MCF 10A (cell line): Measurements from ENCODE around the gene BMP8B. TPM values are rescaled to one million over a fixed set of nuclear protein-coding genes. Genes with fewer than 3 reads are reported as not detected.

Source experiments
- BruUV-seq: library from RNA; stranded (reverse); fragments of 400-500 nt; replicated peaks from 2 replicates; lab custom pipeline; 2021; lab: Mats Ljungman, UMichigan
- CTCF ChIA-PET: fragments of 300-600 bp; sonication (Branson Sonifier 250); formaldehyde crosslinking; extraction: SDS; loops from one replicate; lab custom pipeline; 2021; ENCODE audit warnings: antibody characterized with exemption, inconsistent platforms; lab: Yijun Ruan, JAX
- POLR2A ChIA-PET: fragments of 300-600, 350-650 bp; sonication (Branson Sonifier 250); formaldehyde crosslinking; extraction: SDS; loops from one replicate; lab custom pipeline; 2020; ENCODE audit warnings: antibody characterized with exemption, inconsistent platforms; lab: Yijun Ruan, JAX
- DNase-seq: peaks from one replicate; pipeline ENCODE4 v3.0.0-alpha.2; 2018; ENCODE audit not compliant: unreplicated experiment
- H3K27ac Mint-ChIP-seq: one replicate; pipeline ENCODE4 v1.8.0; 2022; ENCODE audit warnings: mild to moderate bottlenecking, low read depth, mixed read lengths; ENCODE audit not compliant: unreplicated experiment
- H3K27me3 Mint-ChIP-seq: one replicate; pipeline ENCODE4 v1.8.0; 2022; ENCODE audit warnings: mixed read lengths; ENCODE audit not compliant: insufficient read depth, unreplicated experiment
- H3K36me3 Mint-ChIP-seq: one replicate; pipeline ENCODE4 v1.8.0; 2022; ENCODE audit warnings: mild to moderate bottlenecking, moderate library complexity, mixed read lengths; ENCODE audit not compliant: insufficient read depth, unreplicated experiment
- H3K4me1 Mint-ChIP-seq: one replicate; pipeline ENCODE4 v1.8.0; 2022; ENCODE audit warnings: mixed read lengths; ENCODE audit not compliant: insufficient read depth, unreplicated experiment
- H3K4me3 Mint-ChIP-seq: one replicate; pipeline ENCODE4 v1.8.0; 2022; ENCODE audit warnings: mild to moderate bottlenecking, moderate library complexity, mixed read lengths; ENCODE audit not compliant: unreplicated experiment
- H3K9me3 Mint-ChIP-seq: one replicate; pipeline ENCODE4 v1.8.0; 2022; ENCODE audit warnings: mixed read lengths; ENCODE audit not compliant: unreplicated experiment
- CTCF ChIP-seq: fragments of 200-600 bp; IDR thresholded peaks from one replicate; pipeline ENCODE4 v1.8.0; 2022; ENCODE audit warnings: antibody characterized with exemption, mild to moderate bottlenecking; ENCODE audit not compliant: unreplicated experiment
- intact Hi-C: fragments of 100-400 bp; cut with micrococcal nuclease; formaldehyde crosslinking; loops from 2 replicates; pipeline ENCODE4 v1.14.1; 2022
- total RNA-seq: library from RNA; stranded (reverse); gene quantifications from 2 replicates; pipeline ENCODE4 v1.2.3, GENCODE V29; 2022

The BMP8B gene
- total RNA-seq, 1 experiment from 2014 or later = 0.21 TPM

GRCh38 chr1:39732730-39733129 is 55.9 kb downstream of the BMP8B start:
- intact Hi-C loops = no loop called here
- DNase-seq = no peak
- no peak for TF ChIP-seq CTCF
- no TSS peak for BruUV-seq
- Mint-ChIP-seq H3K4me1 (peaks cover 8% of the 10 kb centered on the region), H3K36me3 (no peaks in the 10 kb centered on the region), H3K9me3 (no peaks in the 10 kb centered on the region), H3K27ac (no peak overlapping the region), H3K27me3 (peaks cover 59% of the 10 kb centered on the region), H3K4me3 (no peak overlapping the region)
- POLR2A ChIA-PET = interaction anchor here (0.6 kb wide), 1 partner anchor 295 kb away, joined by 3 read pairs; no protein-coding TSS in a partner anchor
- CTCF ChIA-PET = no interaction called here

GRCh38 chr1:39729842-39730241 is 58.8 kb downstream of the BMP8B start:
- ChIA-PET CTCF (interaction anchor here (1.1 kb wide), 1 partner anchor 10 kb away, joined by 6 read pairs; no protein-coding TSS in a partner anchor), POLR2A (interaction anchor here (1.2 kb wide), 1 partner anchor 9 kb away, joined by 3 read pairs; the partner anchor contains the start of gene PPIE)
- no peak for TF ChIP-seq CTCF
- intact Hi-C loops = loop anchor here (10.0 kb wide), 1 partner anchor 75 kb away; no protein-coding TSS in a partner anchor
- Mint-ChIP-seq H3K36me3 (no peaks in the 10 kb centered on the region), H3K9me3 (no peaks in the 10 kb centered on the region), H3K27me3 (peaks cover 82% of the 10 kb centered on the region), H3K4me1 (peaks cover 8% of the 10 kb centered on the region), H3K27ac (no peak overlapping the region), H3K4me3 (no peak overlapping the region)
- DNase-seq = no peak
- BruUV-seq = no TSS peak

GRCh38 chr1:39729030-39729429 is 59.6 kb downstream of the BMP8B start:
- BruUV-seq = no TSS peak
- POLR2A ChIA-PET = no interaction called here
- no peaks in the 10 kb centered on the region for H3K36me3 Mint-ChIP-seq
- peaks cover 86% of the 10 kb centered on the region for H3K27me3 Mint-ChIP-seq
- no peak for TF ChIP-seq CTCF
- intact Hi-C loops = loop anchor here (10.0 kb wide), 1 partner anchor 76 kb away; no protein-coding TSS in a partner anchor
- no peak overlapping the region for H3K27ac Mint-ChIP-seq
- H3K4me3 Mint-ChIP-seq = no peak overlapping the region
- CTCF ChIA-PET = interaction anchor here (1.1 kb wide), 1 partner anchor 9 kb away, joined by 6 read pairs; no protein-coding TSS in a partner anchor
- no peak for DNase-seq
- H3K4me1 Mint-ChIP-seq = peaks cover 8% of the 10 kb centered on the region
- no peaks in the 10 kb centered on the region for H3K9me3 Mint-ChIP-seq

GRCh38 chr1:39727932-39728317 is 60.7 kb downstream of the BMP8B start:
- H3K4me3 Mint-ChIP-seq = no peak overlapping the region
- no peak for TF ChIP-seq CTCF
- intact Hi-C loops = loop anchor here (10.0 kb wide), 1 partner anchor 77 kb away; no protein-coding TSS in a partner anchor
- no TSS peak for BruUV-seq
- CTCF ChIA-PET = no interaction called here
- no peak overlapping the region for H3K27ac Mint-ChIP-seq
- H3K27me3 Mint-ChIP-seq = peaks cover 77% of the 10 kb centered on the region
- POLR2A ChIA-PET = interaction anchor here (1.0 kb wide), 1 partner anchor 11 kb away, joined by 3 read pairs; the partner anchor contains the start of gene PPIE
- H3K36me3 Mint-ChIP-seq = no peaks in the 10 kb centered on the region
- no peak for DNase-seq
- H3K9me3 Mint-ChIP-seq = no peaks in the 10 kb centered on the region
- peaks cover 8% of the 10 kb centered on the region for H3K4me1 Mint-ChIP-seq
